SK-N-SH (cell line): Measurements from ENCODE around the gene LCN6. TPM values are rescaled to one million over a fixed set of nuclear protein-coding genes. Genes with fewer than 3 reads are reported as not detected.

Source experiments
- CTCF ChIA-PET: fragments of 300-600, 350-600 bp; formaldehyde crosslinking; extraction: SDS; loops from one replicate; lab custom pipeline; 2021; lab: Yijun Ruan, JAX
- POLR2A ChIA-PET: fragments of 350-600 bp; sonication (Branson Sonifier 250); formaldehyde crosslinking; extraction: SDS; loops from one replicate; lab custom pipeline; 2020; ENCODE audit warnings: antibody characterized with exemption, inconsistent platforms; lab: Yijun Ruan, JAX
- DNase-seq: peaks from one replicate; pipeline ENCODE4 v3.0.0; 2012
- H2AFZ ChIP-seq: fragments of 200-600 bp; sonication (generic); 2 replicates; pipeline ENCODE4 v1.8.1; 2016; ENCODE audit warnings: antibody characterized with exemption, mild to moderate bottlenecking, low read depth
- H3F3A ChIP-seq: fragments of 200-600 bp; sonication (generic); replicated peaks from 2 replicates; pipeline ENCODE3; 2016; ENCODE audit warnings: antibody characterized with exemption, mild to moderate bottlenecking; ENCODE audit not compliant: insufficient read depth
- H3K27ac ChIP-seq, 2 experiments: fragments of 200-500 bp in 1 of 2; fragments of 200-600 bp in 1 of 2; sonication (Bioruptor generic) in 1 of 2; sonication (generic), shearing (Covaris generic) in 1 of 2; 2 replicates each; pipeline versions ENCODE4 v1.5.1 to v1.6.1; 2014 to 2016; ENCODE audit warnings: low read depth in 2 of 2, inconsistent platforms in 1 of 2, low read length in 1 of 2, mild to moderate bottlenecking in 1 of 2, mixed read lengths in 1 of 2
- H3K27me3 ChIP-seq: fragments of 200-600 bp; sonication (generic), shearing (Covaris generic); 2 replicates; pipeline ENCODE4 v1.6.1; 2016; ENCODE audit warnings: mixed run types; ENCODE audit not compliant: insufficient read depth
- H3K36me3 ChIP-seq, 2 experiments: fragments of 200-500 bp in 1 of 2; fragments of 200-600 bp in 1 of 2; sonication (Bioruptor generic) in 1 of 2; sonication (generic) in 1 of 2; replicated peaks in 1 of 2; 2 replicates each; pipeline versions ENCODE3 to v1.5.1; 2014 to 2016; ENCODE audit warnings: low read length in 1 of 2, mild to moderate bottlenecking in 1 of 2; ENCODE audit not compliant: insufficient read depth in 2 of 2, control insufficient read depth in 1 of 2
- H3K4me1 ChIP-seq, 2 experiments: fragments of 200-500 bp in 1 of 2; fragments of 200-600 bp in 1 of 2; sonication (Bioruptor generic) in 1 of 2; sonication (generic), shearing (Covaris generic) in 1 of 2; 2 replicates each; pipeline versions ENCODE4 v1.5.1 to v1.6.1; 2014 to 2016; ENCODE audit warnings: low read depth in 1 of 2, low read length in 1 of 2, mixed run types in 1 of 2; ENCODE audit not compliant: insufficient read depth in 2 of 2, control insufficient read depth in 1 of 2
- H3K4me2 ChIP-seq: fragments of 200-600 bp; sonication (generic), shearing (Covaris generic); 2 replicates; pipeline ENCODE4 v1.6.1; 2017; ENCODE audit warnings: mixed run types
- H3K4me3 ChIP-seq, 2 experiments: fragments of 200-500 bp in 1 of 2; fragments of 200-600 bp in 1 of 2; sonication (Bioruptor generic) in 1 of 2; sonication (generic), shearing (Covaris generic) in 1 of 2; 2 replicates each; pipeline versions ENCODE4 v1.5.1 to v1.8.1; 2014 to 2016; ENCODE audit warnings: low read depth in 2 of 2, inconsistent platforms in 1 of 2, low read length in 1 of 2, mild to moderate bottlenecking in 1 of 2, mixed read lengths in 1 of 2, moderate library complexity in 1 of 2
- H3K79me2 ChIP-seq: fragments of 200-600 bp; sonication (generic); 2 replicates; pipeline ENCODE4 v1.8.1; 2017; ENCODE audit warnings: mild to moderate bottlenecking; ENCODE audit not compliant: insufficient read depth
- H3K9ac ChIP-seq: fragments of 200-600 bp; sonication (generic); 2 replicates; pipeline ENCODE4 v1.6.1; 2017; ENCODE audit warnings: mixed run types
- H3K9me2 ChIP-seq: fragments of 200-600 bp; sonication (generic); 2 replicates; pipeline ENCODE4 v1.6.1; 2017; ENCODE audit warnings: mixed run types
- H3K9me3 ChIP-seq: fragments of 200-600 bp; sonication (generic); 2 replicates; pipeline ENCODE4 v1.6.1; 2017; ENCODE audit warnings: mixed run types, mild to moderate bottlenecking, moderate library complexity
- H4K20me1 ChIP-seq: fragments of 200-600 bp; sonication (generic); 2 replicates; pipeline ENCODE4 v1.6.1; 2017; ENCODE audit warnings: mild to moderate bottlenecking, mixed run types; ENCODE audit not compliant: insufficient read depth
- CHD2 ChIP-seq: fragments of 150-350 bp; IDR thresholded peaks from 2 replicates; pipeline ENCODE4 v1.6.1; 2018; ENCODE audit warnings: low read length; ENCODE audit not compliant: partially characterized antibody
- FOSL2 ChIP-seq: IDR thresholded peaks from 2 replicates; pipeline ENCODE4 v1.4.0; 2012; ENCODE audit warnings: low read depth, mild to moderate bottlenecking, moderate library complexity, borderline replicate concordance
- FOXM1 ChIP-seq: IDR thresholded peaks from 2 replicates; pipeline ENCODE4 v1.4.0; 2012; ENCODE audit warnings: low read depth, mild to moderate bottlenecking
- JUND ChIP-seq: IDR thresholded peaks from 2 replicates; pipeline ENCODE4 v1.4.0; 2012
- MEF2A ChIP-seq: IDR thresholded peaks from 2 replicates; pipeline ENCODE4 v1.4.0; 2012; ENCODE audit warnings: low read depth, borderline replicate concordance
- RCOR1 ChIP-seq: fragments of 150-350 bp; IDR thresholded peaks from 2 replicates; pipeline ENCODE4 v1.6.1; 2017; ENCODE audit warnings: antibody characterized with exemption, low read length
- RFX5 ChIP-seq: IDR thresholded peaks from 2 replicates; pipeline ENCODE4 v1.6.1; 2012; ENCODE audit warnings: mild to moderate bottlenecking, improper control_type of control experiment, low read length
- TEAD4 ChIP-seq: IDR thresholded peaks from 2 replicates; pipeline ENCODE4 v1.4.0; 2012; ENCODE audit warnings: mild to moderate bottlenecking, borderline replicate concordance; ENCODE audit not compliant: insufficient read depth
- WGBS: methylation state at CpG from one replicate; pipeline ENCODE4 v1.1.6; 2017; ENCODE audit warnings: low lambda C conversion rate; 5-methylcytosine and 5-hydroxymethylcytosine counted together
- polyA plus RNA-seq, 3 experiments: library from polyadenylated mRNA; depleted of rRNA; stranded (reverse); fragments of >200 nt; gene quantifications; 2 replicates each; pipeline ENCODE4 v1.2.3, GENCODE V29; 2012
- TF ChIP-seq, protein P1 (sequence below): IDR thresholded peaks from 2 replicates; pipeline ENCODE4 v1.4.0; 2012; ENCODE audit warnings: low read depth, borderline replicate concordance
- TF ChIP-seq, protein P2 (sequence below): IDR thresholded peaks from 2 replicates; pipeline ENCODE4 v1.6.1; 2012; ENCODE audit warnings: mild to moderate bottlenecking, low read depth, low read length, moderate library complexity
- TF ChIP-seq, protein P3 (sequence below): fragments of 150-350 bp; IDR thresholded peaks from 2 replicates; pipeline ENCODE4 v1.6.1; 2016; ENCODE audit warnings: mild to moderate bottlenecking, low read depth, low read length

The LCN6 gene
- polyA plus RNA-seq, 1 of the 3 experiments (the other 2 are of a cell fraction) = not detected

DNA sequence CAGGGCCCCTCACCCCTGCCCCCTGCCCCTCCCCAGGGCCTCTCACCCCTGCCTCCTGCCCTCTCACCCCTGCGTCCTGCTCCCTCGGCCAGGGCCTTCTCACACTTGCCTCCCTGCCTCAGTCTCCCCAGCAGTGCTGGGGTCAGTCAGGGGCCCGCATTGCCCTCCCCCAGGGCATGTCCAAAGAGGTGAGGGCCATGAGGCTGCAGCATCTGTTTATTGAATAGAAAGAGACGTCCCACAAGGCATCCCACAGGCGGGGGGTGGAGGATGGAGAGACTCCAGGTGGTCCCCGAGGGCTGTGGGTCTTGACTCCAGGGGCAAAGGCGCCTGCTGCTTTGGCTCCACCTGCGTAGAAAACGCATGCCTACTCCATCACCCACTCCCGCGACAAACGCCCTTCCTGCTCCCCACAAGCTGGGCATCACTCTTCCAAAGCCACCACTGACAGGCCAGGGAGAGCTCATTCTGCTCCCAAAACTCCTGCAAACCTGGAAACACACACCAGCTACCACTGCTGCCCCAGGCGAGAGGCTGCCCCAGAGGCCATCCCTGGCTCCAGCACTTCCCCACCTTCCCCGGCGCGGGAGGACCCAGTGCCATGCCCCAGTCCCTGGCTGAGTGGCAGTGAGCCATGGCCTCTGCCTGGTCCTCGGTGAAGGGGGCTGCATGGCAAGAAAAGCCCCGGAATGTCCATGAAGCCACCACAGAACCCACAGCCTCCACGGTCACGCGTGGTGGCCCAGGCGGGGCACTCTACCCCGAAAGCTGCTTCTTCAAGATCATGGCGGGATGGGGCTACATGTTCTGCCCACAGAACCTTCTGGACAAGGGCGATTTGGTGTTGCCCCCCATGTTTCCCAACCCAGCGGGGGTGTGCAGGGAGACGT lies 11.4 kb upstream of the LCN6 start:
- Histone ChIP-seq H4K20me1 (no peaks in the 10 kb centered on the region), H3K9me2 (no peaks in the 10 kb centered on the region), H3K9ac (no peak overlapping the region), H2AFZ (no peak overlapping the region), H3K79me2 (no peaks in the 10 kb centered on the region), H3F3A (no peaks in the 10 kb centered on the region), H3K36me3 (no peaks in the 10 kb centered on the region), H3K4me2 (no peak overlapping the region), H3K27me3 (no peaks in the 10 kb centered on the region), H3K27ac (no peak overlapping the region), H3K4me3 (no peak overlapping the region), H3K9me3 (no peaks in the 10 kb centered on the region), H3K4me1 (peaks cover 0 to 16% of the 10 kb centered on the region in 2 experiments; a peak in 1 of 4 replicates)
- ChIA-PET CTCF (interaction anchor here (0.6 to 4.8 kb wide), 16 partner anchors 11 to 275 kb away, joined by 3 to 53 read pairs (median 4); partner anchors contain the start of genes CCDC183 and LCN6), POLR2A (no interaction called here)
- 89% methylated on average over 16 of the region's 27 CpGs for WGBS
- DNase-seq = no peak
- TF ChIP-seq, protein P1, sequence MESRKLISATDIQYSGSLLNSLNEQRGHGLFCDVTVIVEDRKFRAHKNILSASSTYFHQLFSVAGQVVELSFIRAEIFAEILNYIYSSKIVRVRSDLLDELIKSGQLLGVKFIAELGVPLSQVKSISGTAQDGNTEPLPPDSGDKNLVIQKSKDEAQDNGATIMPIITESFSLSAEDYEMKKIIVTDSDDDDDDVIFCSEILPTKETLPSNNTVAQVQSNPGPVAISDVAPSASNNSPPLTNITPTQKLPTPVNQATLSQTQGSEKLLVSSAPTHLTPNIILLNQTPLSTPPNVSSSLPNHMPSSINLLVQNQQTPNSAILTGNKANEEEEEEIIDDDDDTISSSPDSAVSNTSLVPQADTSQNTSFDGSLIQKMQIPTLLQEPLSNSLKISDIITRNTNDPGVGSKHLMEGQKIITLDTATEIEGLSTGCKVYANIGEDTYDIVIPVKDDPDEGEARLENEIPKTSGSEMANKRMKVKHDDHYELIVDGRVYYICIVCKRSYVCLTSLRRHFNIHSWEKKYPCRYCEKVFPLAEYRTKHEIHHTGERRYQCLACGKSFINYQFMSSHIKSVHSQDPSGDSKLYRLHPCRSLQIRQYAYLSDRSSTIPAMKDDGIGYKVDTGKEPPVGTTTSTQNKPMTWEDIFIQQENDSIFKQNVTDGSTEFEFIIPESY = no peak
- TF ChIP-seq CHD2 (no peak), FOXM1 (no peak), FOSL2 (no peak), MEF2A (no peak), RCOR1 (no peak), TEAD4 (no peak), JUND (no peak), RFX5 (no peak)
- TF ChIP-seq, protein P2, sequence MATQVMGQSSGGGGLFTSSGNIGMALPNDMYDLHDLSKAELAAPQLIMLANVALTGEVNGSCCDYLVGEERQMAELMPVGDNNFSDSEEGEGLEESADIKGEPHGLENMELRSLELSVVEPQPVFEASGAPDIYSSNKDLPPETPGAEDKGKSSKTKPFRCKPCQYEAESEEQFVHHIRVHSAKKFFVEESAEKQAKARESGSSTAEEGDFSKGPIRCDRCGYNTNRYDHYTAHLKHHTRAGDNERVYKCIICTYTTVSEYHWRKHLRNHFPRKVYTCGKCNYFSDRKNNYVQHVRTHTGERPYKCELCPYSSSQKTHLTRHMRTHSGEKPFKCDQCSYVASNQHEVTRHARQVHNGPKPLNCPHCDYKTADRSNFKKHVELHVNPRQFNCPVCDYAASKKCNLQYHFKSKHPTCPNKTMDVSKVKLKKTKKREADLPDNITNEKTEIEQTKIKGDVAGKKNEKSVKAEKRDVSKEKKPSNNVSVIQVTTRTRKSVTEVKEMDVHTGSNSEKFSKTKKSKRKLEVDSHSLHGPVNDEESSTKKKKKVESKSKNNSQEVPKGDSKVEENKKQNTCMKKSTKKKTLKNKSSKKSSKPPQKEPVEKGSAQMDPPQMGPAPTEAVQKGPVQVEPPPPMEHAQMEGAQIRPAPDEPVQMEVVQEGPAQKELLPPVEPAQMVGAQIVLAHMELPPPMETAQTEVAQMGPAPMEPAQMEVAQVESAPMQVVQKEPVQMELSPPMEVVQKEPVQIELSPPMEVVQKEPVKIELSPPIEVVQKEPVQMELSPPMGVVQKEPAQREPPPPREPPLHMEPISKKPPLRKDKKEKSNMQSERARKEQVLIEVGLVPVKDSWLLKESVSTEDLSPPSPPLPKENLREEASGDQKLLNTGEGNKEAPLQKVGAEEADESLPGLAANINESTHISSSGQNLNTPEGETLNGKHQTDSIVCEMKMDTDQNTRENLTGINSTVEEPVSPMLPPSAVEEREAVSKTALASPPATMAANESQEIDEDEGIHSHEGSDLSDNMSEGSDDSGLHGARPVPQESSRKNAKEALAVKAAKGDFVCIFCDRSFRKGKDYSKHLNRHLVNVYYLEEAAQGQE = no peak
- TF ChIP-seq, protein P3, sequence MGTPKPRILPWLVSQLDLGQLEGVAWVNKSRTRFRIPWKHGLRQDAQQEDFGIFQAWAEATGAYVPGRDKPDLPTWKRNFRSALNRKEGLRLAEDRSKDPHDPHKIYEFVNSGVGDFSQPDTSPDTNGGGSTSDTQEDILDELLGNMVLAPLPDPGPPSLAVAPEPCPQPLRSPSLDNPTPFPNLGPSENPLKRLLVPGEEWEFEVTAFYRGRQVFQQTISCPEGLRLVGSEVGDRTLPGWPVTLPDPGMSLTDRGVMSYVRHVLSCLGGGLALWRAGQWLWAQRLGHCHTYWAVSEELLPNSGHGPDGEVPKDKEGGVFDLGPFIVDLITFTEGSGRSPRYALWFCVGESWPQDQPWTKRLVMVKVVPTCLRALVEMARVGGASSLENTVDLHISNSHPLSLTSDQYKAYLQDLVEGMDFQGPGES = no peak
